Measurements from ENCODE around the gene TRNT1.

TRNT1 gene

DNA sequence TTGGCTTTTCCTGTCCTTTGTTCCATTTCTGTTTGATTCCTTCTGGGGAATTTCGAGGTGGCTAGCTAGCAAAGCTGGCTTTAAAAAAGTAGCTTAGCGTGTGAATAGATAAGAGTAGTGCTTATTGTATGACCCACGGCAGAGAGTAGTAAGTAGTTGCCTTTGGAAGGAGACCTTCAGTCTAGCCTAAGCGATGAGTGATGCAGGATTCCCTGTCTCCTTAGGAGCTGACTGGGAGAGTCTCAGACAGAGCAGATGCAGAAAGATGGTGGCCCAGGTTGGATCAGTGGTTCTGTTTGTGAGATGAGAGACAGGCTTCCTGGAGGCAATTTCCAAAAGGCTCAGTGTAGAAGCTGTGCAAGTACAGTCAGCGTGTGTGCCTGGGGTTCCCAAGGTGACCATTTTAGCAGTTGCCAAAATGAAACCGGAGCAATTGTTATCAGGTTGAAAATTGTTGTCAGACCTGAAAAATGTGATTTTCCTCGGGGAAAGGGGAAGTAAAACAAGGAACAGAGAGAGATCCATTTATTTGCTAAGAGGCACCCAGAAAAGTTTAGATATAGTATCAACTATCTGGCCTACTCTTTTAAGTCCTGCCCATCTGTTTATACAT lies 15.9 kb upstream of the TRNT1 start:
- DNase-seq (ENCODE audit: low read depth), result no peak

DNA sequence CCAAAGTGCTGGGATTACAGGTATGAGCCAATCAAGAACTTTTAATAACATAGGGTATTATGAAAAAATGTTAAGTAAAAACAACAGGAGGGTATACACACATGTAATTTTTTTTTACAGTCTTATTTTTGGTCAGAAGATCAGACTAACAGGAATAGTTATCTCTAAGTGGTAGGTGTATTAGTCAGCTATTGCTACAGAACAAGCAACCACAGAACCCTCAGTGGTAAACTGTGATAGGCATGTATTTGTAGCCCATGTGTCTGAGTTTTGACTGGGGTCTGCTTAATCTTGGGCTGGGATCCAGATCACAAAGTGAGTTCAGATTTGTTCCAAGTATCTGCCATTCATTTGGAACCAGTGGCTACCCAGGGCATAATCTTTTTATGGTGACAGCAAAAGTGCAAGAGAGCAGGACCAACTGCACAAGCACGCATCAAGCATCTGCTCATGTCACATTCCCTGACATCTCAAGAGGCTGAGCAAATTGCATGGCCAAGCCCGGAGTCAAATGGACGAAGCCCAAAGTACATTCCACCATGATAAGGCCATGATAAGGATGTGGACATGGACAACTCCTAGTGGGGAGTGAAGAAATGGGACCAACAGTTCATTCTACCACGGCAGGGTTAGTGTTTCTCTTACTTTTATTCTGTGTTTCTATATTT lies 13.6 kb upstream of the TRNT1 start:
- no peak for DNase-seq (ENCODE audit: low read depth)

DNA sequence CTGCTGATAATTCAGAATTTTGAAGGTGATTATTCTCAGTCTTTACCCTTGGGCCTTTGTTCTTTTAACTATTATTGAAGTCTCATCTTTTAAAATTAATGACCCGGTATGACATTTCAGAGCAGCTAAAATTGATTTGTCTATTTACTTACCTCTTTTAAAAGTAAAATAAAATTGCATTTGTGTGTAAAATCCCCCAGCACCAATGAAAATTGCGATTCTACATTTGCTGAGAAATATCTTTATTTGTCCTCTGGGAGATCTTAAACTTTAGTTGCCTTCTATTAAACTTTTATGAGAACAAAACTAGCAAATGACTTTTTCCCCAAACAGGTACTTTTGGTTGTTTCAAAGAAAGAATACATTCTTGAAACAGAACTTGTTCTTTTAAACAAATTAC lies 9.1 kb upstream of the TRNT1 start:
- no peak for DNase-seq (ENCODE audit: low read depth)

DNA sequence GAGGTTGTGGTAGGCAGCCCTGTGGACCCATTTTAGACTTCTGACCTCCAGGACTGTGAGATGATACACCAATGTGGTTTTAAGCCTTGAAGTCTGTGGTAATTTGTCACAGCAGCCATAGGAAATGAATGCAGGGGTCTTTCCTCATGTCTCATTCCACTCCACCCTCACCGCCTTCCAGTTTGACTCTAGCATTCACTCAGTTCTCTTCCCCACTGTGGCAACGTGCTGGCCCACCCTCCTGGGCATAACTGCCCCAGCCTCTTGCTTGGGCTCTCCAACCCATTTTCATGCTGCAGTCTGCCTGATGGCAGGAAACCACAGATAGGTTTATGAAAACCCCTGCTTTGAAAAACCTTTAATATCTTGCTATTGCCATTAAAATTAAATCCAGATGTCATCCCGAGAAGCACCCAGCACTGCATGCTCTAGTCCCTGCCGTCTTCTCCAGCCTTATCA lies 7.3 kb upstream of the TRNT1 start:
- no peak for DNase-seq (ENCODE audit: low read depth)

DNA sequence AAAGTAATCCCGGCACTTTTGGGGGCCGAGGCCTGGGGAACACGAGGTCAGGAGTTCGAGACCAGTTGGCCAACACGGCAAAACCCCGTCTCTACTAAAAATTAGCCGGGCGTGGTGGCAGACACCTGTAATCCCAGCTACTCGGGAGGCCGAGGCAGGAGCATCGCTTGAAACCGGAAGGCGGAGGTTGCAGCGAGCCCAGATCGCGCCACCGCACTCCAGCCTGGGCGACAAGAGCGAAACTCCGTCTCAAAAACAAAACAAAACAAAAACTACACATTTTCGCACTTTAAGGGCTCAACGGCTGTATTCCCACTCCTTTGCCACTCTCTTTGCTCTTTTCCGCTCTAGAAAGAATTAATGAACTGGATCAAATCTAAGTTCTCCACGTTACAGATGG lies 763 bp upstream of the TRNT1 start:
- DNase-seq (ENCODE audit: low read depth), result no peak

DNA sequence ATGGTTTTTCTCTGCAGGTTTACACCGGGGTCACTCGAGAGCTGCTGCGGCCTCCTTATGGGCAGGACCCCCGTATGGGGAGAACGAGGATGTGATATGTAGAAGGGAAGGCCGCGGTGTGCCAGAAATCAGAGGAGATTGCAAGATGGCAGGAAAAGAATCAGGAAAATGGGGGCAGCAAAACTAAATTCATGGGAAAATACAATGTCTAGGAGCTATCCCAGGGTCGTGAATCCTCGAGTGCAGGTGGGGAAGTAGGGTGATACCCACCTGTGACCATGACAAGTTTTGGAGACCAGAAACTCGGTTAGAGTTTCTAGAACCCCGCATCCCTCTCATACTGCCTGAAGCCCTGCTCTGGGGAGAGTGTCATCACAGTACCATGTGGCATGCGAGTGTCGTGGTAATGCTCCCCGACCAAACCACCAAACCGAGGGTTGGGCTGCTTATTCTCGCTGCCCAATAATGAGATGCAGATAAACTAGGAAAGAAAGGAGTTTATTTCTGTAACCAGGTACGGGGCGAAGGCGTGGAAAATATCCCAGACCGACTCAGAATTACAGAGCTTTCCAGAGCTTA lies 781 bp downstream of the TRNT1 start:
- no peak for DNase-seq (ENCODE audit: low read depth)

DNA sequence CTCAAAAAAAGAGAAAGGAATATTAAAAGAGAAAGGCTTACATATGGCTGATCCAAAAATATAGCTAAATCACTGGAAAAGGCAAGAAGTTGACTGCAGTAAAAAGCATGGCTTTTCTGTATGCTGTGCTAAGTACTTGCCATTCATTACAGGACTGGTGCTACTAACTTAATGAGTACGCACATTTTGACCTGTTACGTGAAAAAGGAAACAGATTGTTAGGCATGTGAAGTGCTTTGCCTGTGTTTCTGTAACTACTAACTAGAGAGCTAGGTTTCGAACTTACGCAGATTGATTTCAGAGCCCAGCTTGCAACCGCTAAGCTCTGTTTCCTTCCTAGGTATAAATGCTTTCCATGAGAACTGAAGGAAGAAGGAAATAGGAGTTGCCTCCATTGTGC lies 2.8 kb downstream of the TRNT1 start:
- no peak for DNase-seq (ENCODE audit: low read depth)

DNA sequence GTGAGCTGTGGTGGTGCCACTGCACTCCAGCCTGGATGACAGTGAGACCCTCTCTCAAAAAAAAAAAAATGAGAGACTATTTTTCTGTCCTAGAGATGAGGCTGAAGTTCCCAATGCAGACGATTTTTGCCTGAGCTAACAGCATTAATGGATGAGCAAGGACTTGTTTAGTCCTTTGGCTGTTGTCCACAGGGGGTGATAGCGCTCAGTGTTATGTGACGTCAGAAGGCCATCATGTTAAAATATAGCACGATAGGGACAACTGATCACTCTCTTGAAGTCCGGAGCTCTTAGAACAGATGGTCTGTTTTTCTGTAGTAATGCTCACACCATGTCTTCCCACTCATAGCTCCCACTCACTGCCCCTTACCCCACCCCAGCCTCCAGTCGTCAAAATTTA lies 6.8 kb downstream of the TRNT1 start:
- DNase-seq (ENCODE audit: low read depth), result no peak

DNA sequence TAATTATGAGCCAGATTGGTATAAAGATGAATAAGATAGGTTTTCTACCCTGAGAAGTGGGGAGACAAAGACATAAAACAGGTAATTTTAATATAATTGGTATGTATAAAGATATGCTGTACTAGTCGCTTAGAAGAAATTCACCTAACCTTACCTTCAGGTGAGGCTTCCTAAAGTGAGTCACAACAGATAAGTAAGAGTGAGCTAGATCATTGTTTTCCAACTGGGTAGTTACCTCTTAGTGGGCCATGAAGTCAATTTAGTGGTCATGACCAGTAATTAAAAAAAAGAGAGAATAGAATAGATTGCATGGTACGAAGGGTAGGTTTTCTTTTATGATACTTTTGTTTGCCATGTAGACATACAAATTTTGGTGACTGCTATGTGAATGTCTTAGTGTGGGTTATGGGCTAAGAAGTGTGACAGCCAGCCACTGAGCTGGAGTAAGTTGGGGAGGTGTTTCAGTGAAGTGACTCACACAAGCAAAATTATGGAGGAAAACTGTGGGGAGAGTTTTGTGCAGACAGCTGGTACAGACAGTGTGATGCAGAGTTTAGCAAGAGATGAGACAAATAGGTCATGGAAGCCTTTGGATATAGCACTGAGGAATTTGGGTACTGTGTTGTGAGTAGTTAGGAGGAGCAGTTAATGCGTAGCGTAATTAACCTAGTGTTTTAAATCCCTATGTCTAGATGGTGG lies 8.2 kb downstream of the TRNT1 start:
- DNase-seq (ENCODE audit: low read depth), result no peak

DNA sequence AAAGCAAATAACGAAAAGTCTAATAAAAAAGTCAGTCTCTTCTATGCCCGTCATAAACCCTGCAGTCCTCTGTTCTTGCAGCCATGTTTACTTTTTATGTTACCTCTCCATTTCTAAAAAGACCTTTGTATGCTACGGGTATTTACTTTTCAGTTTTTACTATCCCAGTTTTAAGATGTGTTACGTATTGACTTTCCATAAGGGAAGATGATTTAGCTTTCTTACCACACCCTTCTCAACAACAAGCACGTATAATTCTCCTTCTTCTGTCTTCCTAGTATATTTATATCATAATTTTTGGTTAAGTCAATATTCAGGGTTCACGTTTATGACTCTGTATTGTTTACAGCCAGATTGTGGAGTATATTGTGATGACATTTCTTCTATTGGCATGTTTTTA lies 10.8 kb downstream of the TRNT1 start:
- DNase-seq (ENCODE audit: low read depth), result no peak

DNA sequence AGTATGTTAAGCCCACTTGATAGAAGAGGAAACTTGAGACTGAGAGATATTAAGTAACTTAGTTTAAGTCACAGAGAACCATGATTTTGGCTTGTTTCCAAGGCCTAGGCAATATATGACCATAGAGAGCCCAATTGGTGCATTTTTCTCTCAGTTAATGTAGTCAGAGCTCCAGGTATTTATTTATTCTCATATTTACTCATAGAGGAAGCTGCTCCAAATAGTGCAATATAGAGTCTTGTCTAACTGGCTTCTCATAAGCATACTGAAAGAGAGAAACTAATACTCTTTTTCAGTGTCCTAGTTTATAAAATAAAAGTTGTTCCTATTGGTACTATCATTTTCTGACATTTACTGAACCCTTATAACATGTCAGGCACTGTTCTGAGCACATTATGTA lies 15.2 kb downstream of the TRNT1 start:
- no peak for DNase-seq (ENCODE audit: low read depth)

DNA sequence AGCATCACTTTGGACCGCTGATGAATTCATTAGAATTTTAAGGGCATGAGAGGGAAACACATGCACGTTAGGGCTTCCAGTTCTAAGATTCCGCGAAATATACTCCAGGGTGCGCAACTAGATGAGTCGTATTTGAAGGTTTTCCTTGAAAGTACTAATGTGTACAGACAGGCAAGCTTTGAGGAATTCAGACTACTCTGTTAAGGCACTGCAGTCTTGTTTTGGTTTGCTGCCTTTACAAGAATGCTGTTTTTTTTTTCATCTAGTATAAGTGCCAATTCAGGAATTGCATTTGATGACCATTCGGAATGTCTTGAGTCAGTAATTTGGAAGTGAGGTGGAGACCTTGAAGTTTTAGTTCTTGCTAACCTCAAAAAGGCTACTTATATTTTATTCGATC lies 19.1 kb downstream of the TRNT1 start:
- DNase-seq (ENCODE audit: low read depth), result no peak

DNA sequence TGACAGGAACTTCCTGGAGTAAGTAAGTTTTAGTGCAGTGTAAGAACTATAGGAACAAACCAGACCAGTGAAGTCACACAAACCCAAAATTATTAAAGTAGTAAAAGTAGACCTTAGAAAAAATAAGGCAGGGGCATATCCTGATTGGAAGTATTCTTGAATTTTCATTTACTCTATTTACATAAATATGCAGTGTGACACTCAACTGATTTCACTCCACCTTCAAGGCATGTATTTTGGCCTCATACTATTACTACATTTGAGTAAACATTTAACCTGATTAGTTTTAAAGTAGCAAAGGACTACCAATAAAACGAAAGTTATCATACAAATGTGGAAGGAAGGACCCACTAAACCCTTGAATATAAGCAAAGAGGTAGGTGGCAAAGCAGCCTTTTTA lies 22.8 kb downstream of the TRNT1 start:
- DNase-seq (ENCODE audit: low read depth), result no peak

DNA sequence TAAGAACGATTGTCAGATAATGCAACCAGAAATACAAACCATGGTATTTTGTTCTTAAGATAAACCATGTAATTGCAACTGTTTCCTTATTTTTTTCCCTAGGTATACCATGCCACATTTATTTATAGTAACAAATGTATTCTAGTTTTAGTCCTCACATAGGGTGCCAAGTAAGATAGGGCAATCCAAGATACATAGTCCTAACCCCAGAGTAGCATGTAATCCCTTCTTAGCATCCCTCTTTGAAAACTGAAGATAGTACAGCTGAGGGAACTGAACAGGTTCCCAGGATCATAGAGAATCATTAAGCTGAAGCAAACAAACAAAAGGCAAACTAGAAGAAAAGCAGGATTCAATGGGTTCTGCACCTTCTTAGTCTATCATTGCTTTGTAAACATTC lies 24.8 kb downstream of the TRNT1 start:
- no peak for DNase-seq (ENCODE audit: low read depth)

DNA sequence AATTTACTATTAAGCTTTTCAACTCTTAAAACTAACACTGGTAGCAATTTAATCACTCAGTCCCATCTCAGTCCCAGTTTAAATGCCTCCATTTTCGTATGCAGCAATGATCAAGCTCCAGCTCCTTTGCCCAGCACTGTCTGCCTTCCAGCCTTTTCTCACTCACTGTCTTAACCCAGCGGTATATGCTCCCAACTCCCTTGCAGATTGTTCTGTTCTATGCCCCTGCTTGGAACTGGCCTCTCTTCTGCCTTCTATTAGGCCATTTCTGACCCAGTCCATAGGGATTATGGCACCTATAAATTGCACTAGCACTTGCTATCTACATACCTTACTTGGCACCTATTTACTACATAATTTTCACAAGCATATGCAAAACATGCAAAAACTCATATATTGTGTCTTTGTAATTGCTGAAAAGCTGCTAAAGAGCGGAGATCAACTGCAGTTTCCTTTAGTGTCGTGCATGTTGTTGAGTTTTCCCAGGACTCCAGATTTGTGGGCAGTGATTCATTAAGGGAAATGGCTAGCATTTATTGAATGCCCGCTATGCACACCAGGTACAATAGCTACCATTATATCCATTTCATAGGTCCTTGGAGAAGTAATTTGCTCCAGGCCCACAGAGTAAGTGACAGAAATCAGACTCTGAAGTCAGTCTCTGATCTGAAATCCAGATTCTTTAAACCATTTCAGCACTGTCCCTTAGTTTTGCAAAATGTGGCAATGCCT lies 28.3 kb downstream of the TRNT1 start:
- DNase-seq (ENCODE audit: low read depth), result no peak

DNA sequence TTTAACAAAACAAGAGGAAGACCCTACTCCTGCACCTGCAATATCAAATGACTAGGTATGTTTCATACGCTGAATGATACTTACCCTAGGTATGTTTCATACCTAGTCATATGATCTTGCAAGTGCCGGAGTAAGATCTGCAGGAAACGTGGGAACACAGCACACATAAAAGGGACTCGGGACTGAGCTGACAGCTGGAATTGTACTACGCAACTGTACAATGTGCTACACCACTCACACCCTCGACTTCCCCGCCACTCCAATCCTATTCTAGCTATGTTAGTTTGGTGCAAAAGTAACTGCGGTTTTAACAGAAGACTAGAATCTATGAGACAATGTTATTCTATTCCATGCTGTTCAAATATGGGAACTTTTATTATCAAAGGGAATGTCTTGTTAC lies 30.7 kb downstream of the TRNT1 start:
- DNase-seq (ENCODE audit: low read depth), result no peak

DNA sequence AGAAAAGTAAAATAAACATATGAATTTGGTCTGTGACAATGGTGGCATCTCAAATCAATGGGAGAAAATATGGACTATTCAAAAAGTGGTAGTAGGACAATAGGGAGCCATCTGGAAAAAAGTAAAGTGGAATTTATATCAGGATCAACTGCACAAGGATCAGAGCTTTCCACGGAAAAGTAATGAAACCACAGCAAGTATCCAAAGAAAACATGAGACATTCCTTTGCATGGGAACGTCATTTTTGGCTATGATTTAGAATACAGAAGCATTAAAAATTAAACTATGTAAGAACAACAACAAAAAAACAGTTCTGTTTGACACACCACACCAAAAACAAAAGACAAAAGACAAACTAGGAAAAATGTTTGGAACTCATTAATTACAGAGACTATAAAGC lies 34.1 kb downstream of the TRNT1 start:
- DNase-seq (ENCODE audit: low read depth), result no peak

DNA sequence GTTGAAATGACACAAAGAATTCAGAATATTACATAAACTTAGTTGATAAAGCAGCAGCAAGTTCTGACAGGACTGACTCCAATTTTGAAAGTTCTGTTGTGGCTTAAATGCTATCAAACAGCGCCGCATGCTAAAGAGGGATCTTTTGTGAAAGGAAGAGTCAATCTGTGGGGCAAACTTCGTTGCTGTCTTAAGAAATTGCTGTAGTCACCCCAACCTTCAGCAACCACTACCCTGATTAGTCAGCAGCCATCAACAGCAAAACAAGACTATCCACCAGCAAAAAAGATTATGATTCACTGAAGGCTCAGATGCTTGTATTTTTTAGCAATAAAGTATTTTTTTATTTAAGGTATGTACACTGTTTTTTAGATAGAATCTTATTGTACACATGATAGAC lies 38.5 kb downstream of the TRNT1 start:
- DNase-seq (ENCODE audit: low read depth), result no peak

DNA sequence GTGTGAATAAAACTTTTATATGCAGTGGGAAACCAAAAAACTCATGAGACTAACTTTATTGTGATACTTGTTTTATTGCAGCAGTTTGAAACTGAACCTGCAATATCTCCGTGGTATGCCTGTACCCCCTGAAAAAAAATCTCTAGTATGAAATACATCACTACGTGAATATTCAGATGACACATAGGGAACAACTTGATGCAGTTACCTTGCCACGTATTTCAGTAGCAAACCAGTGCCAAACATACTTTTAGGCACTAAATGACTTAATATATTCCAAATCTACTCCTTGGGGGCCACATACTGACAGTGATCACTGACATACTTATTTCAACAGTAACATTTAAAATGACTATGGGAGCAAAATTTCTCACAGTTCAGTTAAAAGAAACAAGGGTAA lies 38.9 kb downstream of the TRNT1 start:
- DNase-seq (ENCODE audit: low read depth), result no peak

DNA sequence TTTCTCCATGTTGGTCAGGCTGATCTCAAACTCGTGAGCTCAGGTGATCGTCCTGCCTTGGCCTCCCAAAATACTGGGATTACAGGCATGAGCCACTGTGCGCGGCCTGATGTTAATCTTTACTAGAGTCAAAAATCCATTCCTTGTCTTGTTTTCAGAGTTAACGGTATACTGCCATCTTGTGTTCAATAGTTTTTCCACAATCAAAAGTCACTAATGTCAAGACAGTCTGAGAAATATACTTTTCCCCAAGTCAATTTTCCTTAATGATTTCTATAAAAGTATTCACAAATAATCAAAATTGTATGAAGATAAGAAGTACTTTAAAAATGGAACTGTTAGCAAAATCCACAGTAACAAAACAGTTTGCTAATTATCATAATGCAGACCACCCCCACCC lies 44.3 kb downstream of the TRNT1 start:
- no peak for DNase-seq (ENCODE audit: low read depth)

DNA sequence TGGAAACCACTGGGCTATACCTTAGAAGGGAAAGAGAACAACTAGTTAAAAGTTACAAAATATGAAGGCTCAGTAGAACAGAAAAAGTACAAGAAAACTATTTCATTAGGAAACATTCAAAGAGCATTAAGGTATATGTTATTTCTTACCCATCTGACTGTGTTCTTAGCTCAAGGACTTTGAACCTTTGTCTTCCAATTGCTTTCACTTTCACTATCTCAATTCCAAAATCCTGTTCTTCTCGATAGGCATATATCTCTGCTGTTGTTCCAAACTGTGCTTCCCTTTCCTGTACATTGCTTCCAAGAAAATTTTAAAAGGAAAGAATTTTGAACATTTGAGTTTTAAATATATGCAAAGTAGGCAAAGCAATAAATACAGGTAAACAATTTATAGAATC lies 45.9 kb downstream of the TRNT1 start:
- DNase-seq (ENCODE audit: low read depth), result no peak

DNA sequence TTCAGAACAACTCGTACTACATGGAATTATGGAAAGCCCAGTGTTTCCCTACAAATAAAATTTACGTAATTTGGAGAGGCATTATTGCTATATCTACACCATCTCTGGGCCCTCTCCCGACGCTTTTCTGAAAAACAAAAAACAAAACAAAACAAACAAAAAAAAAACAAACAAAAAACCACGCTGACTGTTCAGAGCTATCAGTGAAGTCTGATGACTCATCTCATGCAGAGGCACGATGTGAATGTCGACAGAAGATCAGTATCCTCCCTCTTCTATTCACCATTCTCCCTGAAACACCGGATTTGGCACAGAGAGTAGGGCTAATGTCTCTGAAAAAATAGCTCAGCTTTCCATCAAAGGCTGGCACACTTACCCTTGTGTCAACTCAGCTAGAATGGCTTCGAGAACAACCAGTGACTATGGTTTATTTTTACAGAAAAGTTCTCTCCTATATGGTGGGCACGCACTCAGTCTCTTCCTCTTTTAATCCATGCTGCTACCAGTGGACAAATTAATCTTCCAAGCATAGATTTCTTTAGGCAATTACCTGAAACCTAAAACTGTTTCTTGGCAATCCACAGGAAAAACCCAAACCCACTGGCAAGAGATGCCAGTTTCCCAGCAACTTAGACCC lies 51.2 kb downstream of the TRNT1 start:
- no peak for DNase-seq (ENCODE audit: low read depth)

Measured in stimulated activated CD8-positive, alpha-beta memory T cell treated with anti-CD3 and anti-CD28 coated beads, Interleukin-4, amount 100 ng/mL, for 24 hours (primary cell).